B cell (primary cell): Measurements from ENCODE around the gene STK11. TPM values are rescaled to one million over a fixed set of nuclear protein-coding genes. Genes with fewer than 3 reads are reported as not detected.

ENCODE experiments used
- ATAC-seq: fragments of 200-7000 bp; cut with Tn5 transposase; one replicate; pipeline ENCODE4 v1.10.0; 2021; ENCODE audit warnings: low read depth, mild to moderate bottlenecking, moderate number of reproducible peaks, moderate library complexity
- CTCF ChIA-PET: fragments of 350-600 bp; sonication (Branson Sonifier 250); formaldehyde crosslinking; loops from one replicate; lab custom pipeline; 2021; ENCODE audit warnings: antibody characterized with exemption, inconsistent platforms; lab: Charles Lee
- POLR2A ChIA-PET: fragments of 350-600 bp; sonication (Branson Sonifier 250); formaldehyde crosslinking; loops from one replicate; lab custom pipeline; 2021; ENCODE audit warnings: antibody characterized with exemption; lab: Charles Lee
- DNase-seq: peaks from one replicate; pipeline ENCODE4 v3.0.0; 2013
- H2AFZ ChIP-seq: 2 replicates; pipeline ENCODE4 v1.6.1; 2012; ENCODE audit warnings: mild to moderate bottlenecking, low read depth, low read length; ENCODE audit not compliant: insufficient read depth, poor library complexity, severe bottlenecking
- H3K27ac ChIP-seq, 2 donors: 1 replicate in 1 of 2; 2 replicates in 1 of 2; pipeline ENCODE4 v1.5.1; 2012 to 2013; ENCODE audit warnings: low read length in 2 of 2, mild to moderate bottlenecking in 2 of 2, moderate library complexity in 1 of 2
- H3K27me3 ChIP-seq, 4 experiments: fragments of 200-600 bp in 1 of 4; sonication (generic) in 1 of 4; replicated peaks in 1 of 4; 1 replicate in 2 of 4; 2 replicates in 2 of 4; pipeline versions ENCODE4 v1.6.1 to v1.7.0; 2013 to 2016; ENCODE audit warnings: low read length in 3 of 4, mild to moderate bottlenecking in 2 of 4, mixed read lengths in 1 of 4, moderate library complexity in 1 of 4; ENCODE audit not compliant: insufficient read depth in 4 of 4, control insufficient read depth in 3 of 4; ENCODE audit errors: control extremely low read depth in 1 of 4
- H3K36me3 ChIP-seq, 2 experiments: replicated peaks in 1 of 2; 1 replicate in 1 of 2; 2 replicates in 1 of 2; pipeline versions ENCODE4 v1.6.1 to v1.7.1; 2013; ENCODE audit warnings: low read length in 1 of 2; ENCODE audit not compliant: insufficient read depth in 2 of 2, control insufficient read depth in 1 of 2; ENCODE audit errors: control extremely low read depth in 1 of 2, extremely low read depth in 1 of 2
- H3K4me1 ChIP-seq, 2 donors: fragments of 200-600 bp in 1 of 2; sonication (generic) in 1 of 2; 1 replicate in 1 of 2; 2 replicates in 1 of 2; pipeline versions ENCODE4 v1.5.1 to v1.6.1; 2013 to 2017; ENCODE audit warnings: low read length in 2 of 2; ENCODE audit not compliant: control insufficient read depth in 2 of 2, insufficient read depth in 2 of 2
- H3K4me2 ChIP-seq: replicated peaks from 2 replicates; pipeline ENCODE3; 2012; ENCODE audit warnings: mild to moderate bottlenecking, low read depth, low read length; ENCODE audit not compliant: poor library complexity, severe bottlenecking
- H3K4me3 ChIP-seq, 5 experiments: fragments of 200-600 bp in 1 of 5; sonication (generic) in 1 of 5; 1 replicate in 3 of 5; 2 replicates in 2 of 5; pipeline versions ENCODE4 v1.5.1 to v1.7.0; 2011 to 2016; ENCODE audit warnings: low read length in 4 of 5, mild to moderate bottlenecking in 4 of 5, low read depth in 2 of 5, control low read depth in 1 of 5, moderate library complexity in 1 of 5; ENCODE audit not compliant: insufficient read depth in 1 of 5; ENCODE audit errors: control extremely low read depth in 1 of 5, extremely low read depth in 1 of 5
- H3K79me2 ChIP-seq: fragments of 200-600 bp; sonication (generic); one replicate; pipeline ENCODE4 v1.6.0; 2016; ENCODE audit warnings: low read length; ENCODE audit not compliant: control insufficient read depth, insufficient read depth
- H3K9ac ChIP-seq: fragments of 200-600 bp; sonication (generic); 2 replicates; pipeline ENCODE4 v1.6.1; 2017; ENCODE audit warnings: mild to moderate bottlenecking, low read length, moderate library complexity
- H3K9me3 ChIP-seq, 3 donors: one replicate each; pipeline versions ENCODE4 v1.6.1 to v1.7.1; 2013; ENCODE audit warnings: low read length in 2 of 3; ENCODE audit not compliant: control insufficient read depth in 2 of 3, insufficient read depth in 1 of 3; ENCODE audit errors: control extremely low read depth in 1 of 3
- H4K20me1 ChIP-seq: 2 replicates; pipeline ENCODE4 v1.6.0; 2012; ENCODE audit warnings: mild to moderate bottlenecking, low read length; ENCODE audit not compliant: insufficient read depth, control insufficient read depth, poor library complexity, severe bottlenecking
- H3K27ac Mint-ChIP-seq: one replicate; pipeline ENCODE4 v1.8.0; 2021; ENCODE audit warnings: mixed read lengths
- H3K27me3 Mint-ChIP-seq: one replicate; pipeline ENCODE4 v1.8.0; 2021; ENCODE audit warnings: mixed read lengths
- H3K4me1 Mint-ChIP-seq: one replicate; pipeline ENCODE4 v1.8.0; 2021; ENCODE audit warnings: mixed read lengths
- H3K4me3 Mint-ChIP-seq: one replicate; pipeline ENCODE4 v1.8.0; 2021; ENCODE audit warnings: mixed read lengths
- H3K9me3 Mint-ChIP-seq: one replicate; pipeline ENCODE4 v1.8.0; 2022; ENCODE audit warnings: mixed read lengths; ENCODE audit not compliant: insufficient read depth
- EZH2 ChIP-seq: IDR thresholded peaks from 2 replicates; pipeline ENCODE4 v1.6.1; 2012; ENCODE audit warnings: borderline replicate concordance, low read depth, mild to moderate bottlenecking, moderate library complexity, low read length; ENCODE audit not compliant: insufficient read depth, poor library complexity, severe bottlenecking
- WGBS: methylation state at CpG from one replicate; pipeline ENCODE4 v1.1.5; 2013; ENCODE audit warnings: missing lambda C conversion rate; ENCODE audit not compliant: insufficient coverage; 5-methylcytosine and 5-hydroxymethylcytosine counted together
- intact Hi-C: fragments of 100-400 bp; cut with micrococcal nuclease; formaldehyde crosslinking; loops from one replicate; pipeline ENCODE4 v1.10.0; 2022
- polyA plus RNA-seq: library from polyadenylated mRNA; depleted of rRNA; stranded (reverse); fragments of >200 nt; gene quantifications from 2 replicates; pipeline ENCODE4 v1.2.3, GENCODE V29; 2012
- total RNA-seq, 2 donors: library from RNA; stranded (reverse); fragments of 120-200 nt in 1 of 2; gene quantifications; 1 replicate in 1 of 2; 2 replicates in 1 of 2; pipeline versions ENCODE4 v1.2.3 to v1.2.4, GENCODE V29; 2013 to 2022
- TF ChIP-seq, protein P1 (sequence below): fragments of 200-600 bp; IDR thresholded peaks from one replicate; pipeline ENCODE4 v1.8.0; 2022; ENCODE audit warnings: antibody characterized with exemption, mild to moderate bottlenecking

Gene STK11
- total and polyA plus RNA-seq, 2 donors (not counting 1 experiment from before 2014, with no cell fraction given) = 87.9 to 89.9 TPM

DNA sequence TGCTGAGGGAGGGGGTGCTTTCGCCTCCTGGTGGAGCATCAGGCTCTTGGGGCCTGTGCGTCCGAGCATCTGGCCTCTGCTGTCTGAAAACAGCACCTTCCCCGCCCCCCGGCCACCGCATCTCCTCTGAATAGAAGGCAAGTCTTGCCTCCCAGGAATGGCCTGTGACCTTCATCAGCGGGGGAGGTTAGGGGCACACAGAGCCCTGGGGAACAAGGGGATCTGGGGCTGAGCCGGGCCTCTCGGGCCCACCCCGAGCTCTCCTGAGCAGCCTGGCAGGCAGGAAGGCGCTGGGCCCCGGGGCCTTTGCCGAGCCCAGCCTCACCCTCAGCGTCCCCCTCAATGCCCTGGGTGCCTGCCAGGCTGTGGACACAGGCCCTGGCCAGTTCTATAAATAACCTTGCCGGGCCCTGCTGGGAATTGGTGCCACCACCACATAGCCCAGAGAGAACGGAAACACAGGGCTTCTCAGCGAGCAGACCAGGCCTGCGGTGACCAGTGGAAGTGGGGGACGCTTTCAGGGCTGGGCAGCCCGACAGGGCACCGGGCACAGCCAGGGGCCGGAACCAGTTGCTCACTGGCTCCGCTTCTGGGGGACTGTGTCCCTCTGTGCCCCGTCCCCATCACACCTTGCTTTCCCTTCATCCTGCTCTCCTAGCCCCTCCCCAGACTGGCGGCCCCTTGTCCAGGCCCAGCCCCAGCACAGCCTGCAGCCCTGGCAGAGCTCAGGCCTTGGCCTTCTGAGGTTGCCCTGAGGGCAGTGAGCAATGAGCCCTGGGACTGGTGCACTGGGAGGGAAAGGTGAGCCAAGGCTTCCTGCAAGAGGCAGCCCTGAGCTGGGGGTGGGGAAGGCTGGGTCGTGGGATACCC is 9.5 kb downstream of the STK11 start:
- Mint-ChIP-seq H3K27ac (no peak overlapping the region), H3K4me3 (no peak overlapping the region), H3K9me3 (no peaks in the 10 kb centered on the region), H3K4me1 (peaks cover 19% of the 10 kb centered on the region), H3K27me3 (no peaks in the 10 kb centered on the region)
- peaks cover 12 to 15% of the 10 kb centered on the region in 2 donors for H3K4me1 ChIP-seq
- no peak overlapping the region for H3K9ac ChIP-seq
- CTCF ChIA-PET = no interaction called here
- TF ChIP-seq, protein P1, sequence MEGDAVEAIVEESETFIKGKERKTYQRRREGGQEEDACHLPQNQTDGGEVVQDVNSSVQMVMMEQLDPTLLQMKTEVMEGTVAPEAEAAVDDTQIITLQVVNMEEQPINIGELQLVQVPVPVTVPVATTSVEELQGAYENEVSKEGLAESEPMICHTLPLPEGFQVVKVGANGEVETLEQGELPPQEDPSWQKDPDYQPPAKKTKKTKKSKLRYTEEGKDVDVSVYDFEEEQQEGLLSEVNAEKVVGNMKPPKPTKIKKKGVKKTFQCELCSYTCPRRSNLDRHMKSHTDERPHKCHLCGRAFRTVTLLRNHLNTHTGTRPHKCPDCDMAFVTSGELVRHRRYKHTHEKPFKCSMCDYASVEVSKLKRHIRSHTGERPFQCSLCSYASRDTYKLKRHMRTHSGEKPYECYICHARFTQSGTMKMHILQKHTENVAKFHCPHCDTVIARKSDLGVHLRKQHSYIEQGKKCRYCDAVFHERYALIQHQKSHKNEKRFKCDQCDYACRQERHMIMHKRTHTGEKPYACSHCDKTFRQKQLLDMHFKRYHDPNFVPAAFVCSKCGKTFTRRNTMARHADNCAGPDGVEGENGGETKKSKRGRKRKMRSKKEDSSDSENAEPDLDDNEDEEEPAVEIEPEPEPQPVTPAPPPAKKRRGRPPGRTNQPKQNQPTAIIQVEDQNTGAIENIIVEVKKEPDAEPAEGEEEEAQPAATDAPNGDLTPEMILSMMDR = no peak
- no peak for TF ChIP-seq EZH2
- peaks cover 88% of the 10 kb centered on the region for H3K79me2 ChIP-seq
- H4K20me1 ChIP-seq = peaks cover 94% of the 10 kb centered on the region
- POLR2A ChIA-PET = interaction anchor here (1.1 kb wide), 1 partner anchor 37 kb away, joined by 3 read pairs; no protein-coding TSS in a partner anchor
- no peak overlapping the region for H2AFZ ChIP-seq
- H3K9me3 ChIP-seq = no peaks in the 10 kb centered on the region
- DNase-seq = no peak
- intact Hi-C loops = no loop called here
- no peak for ATAC-seq
- peaks cover 0 to 17% of the 10 kb centered on the region in 2 experiments for H3K36me3 ChIP-seq
- H3K27me3 ChIP-seq = no peaks in the 10 kb centered on the region
- H3K4me2 ChIP-seq = peak overlapping the region; percentile 68
- 95% methylated on average over 25 of the region's 26 CpGs for WGBS
- no peak overlapping the region for H3K27ac ChIP-seq
- no peak overlapping the region for H3K4me3 ChIP-seq

DNA sequence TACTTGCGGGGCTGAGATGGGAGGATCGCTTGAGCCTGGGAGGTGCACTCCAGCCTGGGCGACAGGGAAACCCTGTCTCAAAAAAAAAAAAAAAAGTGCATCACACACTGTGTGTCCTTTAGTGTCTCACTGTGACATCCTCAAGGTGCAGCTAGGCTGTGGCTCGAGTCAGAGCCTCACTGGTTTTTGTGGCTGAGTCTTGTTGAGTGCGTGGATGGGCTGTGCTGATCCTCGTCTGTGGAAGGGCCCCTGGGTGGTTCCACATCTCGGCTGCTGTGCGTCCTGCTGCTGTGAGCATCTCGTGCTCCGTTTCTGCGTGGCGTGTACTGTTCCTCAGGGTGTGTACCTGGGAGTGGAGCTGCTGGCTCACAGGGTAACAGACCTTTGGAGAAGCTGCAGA is 11.2 kb downstream of the STK11 start:
- ATAC-seq (no peak), DNase-seq (no peak)
- Histone ChIP-seq H3K4me2 (no peak overlapping the region), H3K27me3 (no peaks in the 10 kb centered on the region), H3K9ac (no peak overlapping the region), H4K20me1 (peaks cover 94% of the 10 kb centered on the region), H3K27ac (no peak overlapping the region), H3K36me3 (peaks cover 0 to 22% of the 10 kb centered on the region in 2 experiments), H3K4me1 (peaks cover 12 to 15% of the 10 kb centered on the region in 2 donors), H3K9me3 (no peaks in the 10 kb centered on the region), H2AFZ (no peak overlapping the region), H3K79me2 (peaks cover 80% of the 10 kb centered on the region), H3K4me3 (no peak overlapping the region)
- intact Hi-C loops = no loop called here
- CTCF ChIA-PET = interaction anchor here (1.2 to 1.7 kb wide), 2 partner anchors 86 to 103 kb away, joined by 4 to 6 read pairs; no protein-coding TSS in a partner anchor
- Mint-ChIP-seq H3K9me3 (no peaks in the 10 kb centered on the region), H3K4me3 (no peak overlapping the region), H3K27ac (no peak overlapping the region), H3K4me1 (peaks cover 16% of the 10 kb centered on the region), H3K27me3 (no peaks in the 10 kb centered on the region)
- TF ChIP-seq, protein P1 = no peak
- TF ChIP-seq EZH2 = no peak
- POLR2A ChIA-PET = interaction anchor here (0.6 to 0.7 kb wide), 2 partner anchors 114 to 270 kb away, joined by 3 to 6 read pairs; no protein-coding TSS in a partner anchor
- WGBS = 96% methylated on average over 12 of the region's 12 CpGs
